Neural crest cell (in vitro differentiated cells): ENCODE measurements around the gene TNFSF8. TPM values are rescaled to one million over a fixed set of nuclear protein-coding genes. Genes with fewer than 3 reads are reported as not detected.

Experiments
- DNase-seq: peaks from one replicate; pipeline ENCODE4 v3.0.0; 2021; ENCODE audit warnings: low read depth, mixed read lengths, low spot score
- H3K27ac Mint-ChIP-seq: one replicate; pipeline ENCODE4 v1.8.0; 2021; ENCODE audit warnings: mild to moderate bottlenecking, mixed read lengths; ENCODE audit not compliant: unreplicated experiment
- H3K27me3 Mint-ChIP-seq: 2 replicates; pipeline ENCODE4 v1.8.0; 2021; ENCODE audit warnings: low read depth, mild to moderate bottlenecking, mixed read lengths
- H3K36me3 Mint-ChIP-seq: 2 replicates; pipeline ENCODE4 v1.8.0; 2021; ENCODE audit warnings: low read depth, mild to moderate bottlenecking, mixed read lengths
- H3K4me1 Mint-ChIP-seq: 2 replicates; pipeline ENCODE4 v1.8.0; 2021; ENCODE audit warnings: mixed read lengths
- H3K4me3 Mint-ChIP-seq: one replicate; pipeline ENCODE4 v1.8.0; 2021; ENCODE audit warnings: mild to moderate bottlenecking, mixed read lengths
- H3K9me3 Mint-ChIP-seq: 2 replicates; pipeline ENCODE4 v1.8.0; 2021; ENCODE audit warnings: mixed read lengths
- total RNA-seq: library from RNA; stranded (reverse); gene quantifications from 2 replicates; pipeline ENCODE4 v1.2.1, GENCODE V29; 2021
- TF ChIP-seq, protein P1 (sequence below): fragments of 200-600 bp; sonication (generic); conservative IDR thresholded peaks from 2 replicates; pipeline ENCODE4 v1.5.0; 2021; ENCODE audit warnings: antibody characterized with exemption, mild to moderate bottlenecking

The TNFSF8 gene
- total RNA-seq, 1 donor from 2014 or later = not detected

DNA sequence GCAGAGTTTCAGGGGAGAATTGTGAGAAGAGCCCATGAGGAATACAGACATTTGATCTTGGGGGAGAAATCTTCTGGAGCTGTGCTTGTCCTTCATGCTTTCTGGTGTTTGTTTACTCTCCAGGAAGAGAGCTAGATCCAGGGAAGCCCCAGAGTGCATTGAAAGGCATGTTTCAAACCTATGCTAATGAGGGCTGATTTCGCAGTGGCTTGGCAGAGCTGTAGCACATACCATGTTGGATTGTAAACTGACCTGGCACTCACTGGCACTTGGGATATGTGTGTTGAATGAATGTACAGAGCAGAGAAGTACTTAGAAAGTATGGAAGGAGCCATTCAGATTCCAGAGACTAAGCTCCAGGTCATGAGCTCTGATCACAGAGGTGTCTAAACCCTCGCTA, 30.9 kb downstream of the TNFSF8 start:
- no peak for DNase-seq
- TF ChIP-seq, protein P1, sequence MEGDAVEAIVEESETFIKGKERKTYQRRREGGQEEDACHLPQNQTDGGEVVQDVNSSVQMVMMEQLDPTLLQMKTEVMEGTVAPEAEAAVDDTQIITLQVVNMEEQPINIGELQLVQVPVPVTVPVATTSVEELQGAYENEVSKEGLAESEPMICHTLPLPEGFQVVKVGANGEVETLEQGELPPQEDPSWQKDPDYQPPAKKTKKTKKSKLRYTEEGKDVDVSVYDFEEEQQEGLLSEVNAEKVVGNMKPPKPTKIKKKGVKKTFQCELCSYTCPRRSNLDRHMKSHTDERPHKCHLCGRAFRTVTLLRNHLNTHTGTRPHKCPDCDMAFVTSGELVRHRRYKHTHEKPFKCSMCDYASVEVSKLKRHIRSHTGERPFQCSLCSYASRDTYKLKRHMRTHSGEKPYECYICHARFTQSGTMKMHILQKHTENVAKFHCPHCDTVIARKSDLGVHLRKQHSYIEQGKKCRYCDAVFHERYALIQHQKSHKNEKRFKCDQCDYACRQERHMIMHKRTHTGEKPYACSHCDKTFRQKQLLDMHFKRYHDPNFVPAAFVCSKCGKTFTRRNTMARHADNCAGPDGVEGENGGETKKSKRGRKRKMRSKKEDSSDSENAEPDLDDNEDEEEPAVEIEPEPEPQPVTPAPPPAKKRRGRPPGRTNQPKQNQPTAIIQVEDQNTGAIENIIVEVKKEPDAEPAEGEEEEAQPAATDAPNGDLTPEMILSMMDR = no peak
- Mint-ChIP-seq H3K4me1 (peaks cover 13% of the 10 kb centered on the region), H3K27me3 (no peaks in the 10 kb centered on the region), H3K27ac (no peak overlapping the region), H3K4me3 (no peak overlapping the region), H3K36me3 (no peaks in the 10 kb centered on the region), H3K9me3 (no peaks in the 10 kb centered on the region)

DNA sequence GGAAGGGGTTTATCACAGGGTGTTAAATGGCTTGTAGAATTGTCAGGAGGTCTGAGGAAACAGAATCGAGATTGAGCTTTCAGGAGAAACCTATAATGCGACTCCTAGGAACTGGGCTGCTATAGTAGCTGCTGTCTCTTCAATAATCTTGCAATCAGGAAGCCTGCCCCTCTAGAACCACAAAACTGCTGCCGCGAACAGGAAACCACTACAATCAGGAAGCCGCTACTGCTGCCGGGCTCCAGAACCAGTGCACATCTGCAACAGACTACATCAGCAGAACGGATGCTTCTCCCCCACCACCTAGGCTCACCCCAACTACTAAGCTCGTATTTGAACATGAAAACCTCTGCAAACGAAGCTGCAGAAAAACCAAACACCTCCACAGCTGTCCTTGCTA, 31.6 kb downstream of the TNFSF8 start:
- Mint-ChIP-seq H3K27ac (no peak overlapping the region), H3K4me3 (no peak overlapping the region), H3K36me3 (no peaks in the 10 kb centered on the region), H3K27me3 (no peaks in the 10 kb centered on the region), H3K4me1 (peaks cover 20% of the 10 kb centered on the region), H3K9me3 (no peaks in the 10 kb centered on the region)
- no peak for DNase-seq
- TF ChIP-seq, protein P1 = no peak

DNA sequence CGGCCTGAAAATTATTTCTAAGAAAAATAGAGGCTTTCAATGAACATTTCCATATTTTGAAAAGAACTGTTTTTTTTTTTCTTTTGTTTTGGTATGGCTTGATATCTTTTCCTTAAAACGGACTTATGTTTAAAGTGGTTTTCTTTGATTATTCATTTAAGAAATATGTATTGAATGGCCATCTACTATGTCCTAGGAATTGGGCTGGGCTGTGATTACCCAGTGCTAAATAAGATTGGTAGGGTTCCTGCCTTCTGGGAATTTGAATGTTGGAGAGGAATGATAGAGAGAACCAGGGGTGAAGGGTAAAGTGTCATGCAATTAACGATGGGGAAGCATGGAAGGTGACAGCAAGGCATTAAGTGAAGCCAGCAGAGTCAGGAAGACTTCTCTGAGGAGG, 33.2 kb downstream of the TNFSF8 start:
- Mint-ChIP-seq H3K36me3 (no peaks in the 10 kb centered on the region), H3K27ac (no peak overlapping the region), H3K27me3 (no peaks in the 10 kb centered on the region), H3K4me3 (no peak overlapping the region), H3K4me1 (peaks cover 24% of the 10 kb centered on the region), H3K9me3 (no peaks in the 10 kb centered on the region)
- TF ChIP-seq, protein P1 = no peak
- DNase-seq = no peak

DNA sequence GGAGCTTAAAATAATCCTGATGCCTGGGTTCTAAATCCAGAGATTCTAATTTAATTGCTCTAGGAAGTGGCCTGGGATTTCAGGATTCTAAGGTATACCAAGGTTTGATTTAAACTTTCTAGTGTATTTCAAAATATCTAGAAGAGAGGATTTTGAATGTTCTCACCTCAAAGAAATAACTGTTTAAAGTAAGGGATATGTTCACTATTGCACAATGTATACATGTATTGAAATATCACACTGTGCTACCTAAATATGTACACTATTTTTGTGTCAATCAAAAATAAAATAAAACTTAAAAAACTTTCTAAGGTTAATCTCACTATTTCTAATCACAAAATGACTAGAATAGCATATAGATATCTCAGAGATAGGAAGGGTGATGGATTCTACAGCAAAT, 34.0 kb downstream of the TNFSF8 start:
- no peak for DNase-seq
- H3K27me3 Mint-ChIP-seq = no peaks in the 10 kb centered on the region
- TF ChIP-seq, protein P1 = no peak
- peaks cover 2% of the 10 kb centered on the region for H3K36me3 Mint-ChIP-seq
- no peak overlapping the region for H3K27ac Mint-ChIP-seq
- no peak overlapping the region for H3K4me3 Mint-ChIP-seq
- H3K4me1 Mint-ChIP-seq = peaks cover 24% of the 10 kb centered on the region
- H3K9me3 Mint-ChIP-seq = peaks cover 2% of the 10 kb centered on the region

DNA sequence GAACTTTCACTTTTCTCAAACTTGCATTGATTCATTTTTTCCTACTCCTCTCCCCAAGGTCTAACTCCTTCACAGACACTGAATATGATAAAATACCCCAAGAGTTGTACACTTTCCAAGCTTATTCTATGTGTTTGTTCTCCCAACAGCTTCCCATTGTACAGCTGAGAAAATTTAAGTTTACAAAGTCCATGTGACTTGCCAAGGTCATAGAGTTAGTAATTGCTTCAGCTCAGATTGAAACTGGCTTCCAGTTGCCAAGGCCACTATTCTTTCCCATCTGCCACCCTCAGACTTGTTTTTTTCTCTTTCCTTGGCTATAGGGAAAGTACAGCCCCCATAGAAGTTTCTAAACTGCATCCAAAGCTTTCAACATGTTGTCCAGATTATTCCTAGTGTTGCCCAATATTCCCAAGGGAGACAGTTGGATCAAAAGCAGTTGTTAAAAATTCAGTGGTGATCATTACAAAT, 34.8 kb downstream of the TNFSF8 start:
- TF ChIP-seq, protein P1 = no peak
- Mint-ChIP-seq H3K36me3 (peaks cover 2% of the 10 kb centered on the region), H3K27me3 (no peaks in the 10 kb centered on the region), H3K4me3 (no peak overlapping the region), H3K9me3 (peaks cover 5% of the 10 kb centered on the region), H3K27ac (peak overlapping the region; percentile 79), H3K4me1 (peaks cover 24% of the 10 kb centered on the region)
- DNase-seq = no peak
